Measurements from ENCODE around the gene PALM. TPM values are rescaled to one million over a fixed set of nuclear protein-coding genes. Genes with fewer than 3 reads are reported as not detected.

The PALM gene, protein sequence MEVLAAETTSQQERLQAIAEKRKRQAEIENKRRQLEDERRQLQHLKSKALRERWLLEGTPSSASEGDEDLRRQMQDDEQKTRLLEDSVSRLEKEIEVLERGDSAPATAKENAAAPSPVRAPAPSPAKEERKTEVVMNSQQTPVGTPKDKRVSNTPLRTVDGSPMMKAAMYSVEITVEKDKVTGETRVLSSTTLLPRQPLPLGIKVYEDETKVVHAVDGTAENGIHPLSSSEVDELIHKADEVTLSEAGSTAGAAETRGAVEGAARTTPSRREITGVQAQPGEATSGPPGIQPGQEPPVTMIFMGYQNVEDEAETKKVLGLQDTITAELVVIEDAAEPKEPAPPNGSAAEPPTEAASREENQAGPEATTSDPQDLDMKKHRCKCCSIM
- 10 to 100 TPM; 19.4 to 45.4 (median 24.2) TPM for total RNA-seq

DNA sequence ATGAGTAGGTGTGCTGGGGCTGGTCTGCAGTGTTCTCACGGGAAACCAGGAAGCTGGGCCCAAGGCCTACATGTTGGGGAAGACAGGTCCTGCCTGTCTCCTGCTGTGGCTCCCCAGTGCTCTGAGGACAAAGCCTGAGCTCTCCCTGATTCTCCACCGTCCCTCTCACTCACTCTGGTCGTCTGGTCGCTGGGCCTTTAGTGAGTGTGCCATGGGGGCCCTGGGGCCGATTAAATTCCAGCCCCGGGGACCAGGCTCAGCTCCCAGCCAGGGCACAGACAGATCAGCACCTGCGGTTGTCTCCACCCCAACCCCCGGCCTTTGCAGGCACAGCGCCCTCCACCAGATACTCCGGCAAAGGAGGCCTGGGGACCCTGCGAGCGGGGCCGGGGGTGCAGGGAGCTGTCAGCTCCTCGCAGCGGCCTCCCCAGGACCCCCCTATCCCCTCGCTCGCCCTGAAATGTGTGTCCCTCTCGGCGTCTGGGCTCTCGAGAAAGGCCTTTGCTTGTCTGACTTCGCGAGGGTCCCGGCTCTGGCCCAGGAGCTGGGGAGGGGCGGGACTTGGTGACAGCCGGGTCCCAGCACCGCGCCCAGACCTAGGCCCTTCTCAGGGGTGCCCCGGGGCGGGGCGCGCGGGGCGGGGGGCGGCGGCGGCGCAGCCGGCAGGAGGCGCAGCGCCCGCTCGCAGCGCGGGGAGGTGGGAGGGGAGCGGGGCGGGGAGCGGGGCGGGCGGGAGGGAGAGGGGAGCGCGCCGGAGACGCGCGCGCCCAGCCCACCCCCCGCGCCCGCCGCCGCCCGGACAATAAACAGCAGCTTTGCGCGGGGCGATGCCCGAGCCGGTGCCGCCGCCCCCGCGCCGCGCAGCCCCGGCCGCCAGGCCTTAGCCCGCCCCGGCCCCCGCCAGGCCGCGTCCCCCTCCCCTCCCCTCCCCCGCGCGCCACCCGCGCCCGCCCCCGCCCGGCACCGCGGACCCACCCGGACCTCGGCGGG is at the start of gene PALM:
Gene PALM, plus strand, starts transcription at position 782 of the 990 bp plus-strand sequence. CDS start 212 bp downstream, outside the sequence.
- Histone ChIP-seq H3K9me3 (no peaks in the 10 kb centered on the region), H3K27me3 (peaks cover 7% of the 10 kb centered on the region), H3K27ac (peak within 1 kb of the TSS; percentile 91), H3K4me3 (peak within 1 kb of the TSS; percentile 90), H3K36me3 (no peaks in the 10 kb centered on the region), H3K4me1 (peaks cover 46% of the 10 kb centered on the region)
- DNase-seq (ENCODE audit: low spot score in 2 of 2): no peak
- WGBS: 69% methylated on average over 2 of the region's 93 CpGs
- TF ChIP-seq, protein P1, sequence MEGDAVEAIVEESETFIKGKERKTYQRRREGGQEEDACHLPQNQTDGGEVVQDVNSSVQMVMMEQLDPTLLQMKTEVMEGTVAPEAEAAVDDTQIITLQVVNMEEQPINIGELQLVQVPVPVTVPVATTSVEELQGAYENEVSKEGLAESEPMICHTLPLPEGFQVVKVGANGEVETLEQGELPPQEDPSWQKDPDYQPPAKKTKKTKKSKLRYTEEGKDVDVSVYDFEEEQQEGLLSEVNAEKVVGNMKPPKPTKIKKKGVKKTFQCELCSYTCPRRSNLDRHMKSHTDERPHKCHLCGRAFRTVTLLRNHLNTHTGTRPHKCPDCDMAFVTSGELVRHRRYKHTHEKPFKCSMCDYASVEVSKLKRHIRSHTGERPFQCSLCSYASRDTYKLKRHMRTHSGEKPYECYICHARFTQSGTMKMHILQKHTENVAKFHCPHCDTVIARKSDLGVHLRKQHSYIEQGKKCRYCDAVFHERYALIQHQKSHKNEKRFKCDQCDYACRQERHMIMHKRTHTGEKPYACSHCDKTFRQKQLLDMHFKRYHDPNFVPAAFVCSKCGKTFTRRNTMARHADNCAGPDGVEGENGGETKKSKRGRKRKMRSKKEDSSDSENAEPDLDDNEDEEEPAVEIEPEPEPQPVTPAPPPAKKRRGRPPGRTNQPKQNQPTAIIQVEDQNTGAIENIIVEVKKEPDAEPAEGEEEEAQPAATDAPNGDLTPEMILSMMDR (IDR thresholded peaks at IDR 0.05): peak in 1 of 2 donors; percentile 31
- TF ChIP-seq POLR2A (IDR thresholded peaks at IDR 0.05): no peak

DNA sequence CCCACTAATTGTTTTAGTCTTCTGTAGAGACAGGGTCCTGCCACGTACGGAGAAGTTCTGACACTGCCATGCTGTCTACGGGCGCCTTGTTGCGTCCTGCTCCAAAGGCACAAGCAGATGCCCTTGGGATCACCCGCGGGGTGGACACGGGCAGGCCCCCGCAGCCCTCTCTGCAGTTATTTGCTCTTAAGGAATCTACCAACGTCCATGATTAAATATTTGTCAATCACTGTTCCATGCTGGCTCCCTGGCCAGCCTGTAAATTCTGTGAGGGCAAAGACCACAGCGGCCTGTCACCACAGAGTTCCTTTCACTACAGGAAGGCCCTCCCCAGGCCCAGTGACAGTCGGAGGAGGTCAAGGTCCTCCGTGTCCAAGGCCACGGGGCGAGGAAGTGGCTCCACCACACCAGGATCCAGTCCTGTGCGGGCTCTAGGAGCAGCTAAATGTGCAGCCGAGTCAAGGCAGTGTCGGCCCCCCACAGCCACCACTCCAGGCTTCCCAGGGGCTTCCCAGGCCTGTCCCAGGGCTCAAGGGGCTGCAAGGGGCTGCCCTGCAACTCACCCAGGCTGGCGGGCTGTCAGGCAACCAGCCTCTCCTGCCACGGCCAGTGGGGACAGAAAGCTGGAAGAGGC is 47.8 kb upstream of the PALM start:
- no peaks in the 10 kb centered on the region for H3K27me3 ChIP-seq
- H3K4me1 ChIP-seq: peaks cover 82% of the 10 kb centered on the region
- 31% methylated on average over 8 of the region's 20 CpGs for WGBS
- H3K4me3 ChIP-seq: peak overlapping the region; percentile 96
- TF ChIP-seq, protein P1 (IDR thresholded peaks at IDR 0.05): no peak
- TF ChIP-seq POLR2AphosphoS5 (IDR thresholded peaks at IDR 0.05) (no peak), POLR2A (IDR thresholded peaks at IDR 0.05) (no peak), EP300 (IDR thresholded peaks at IDR 0.05) (no peak)
- no peak for DNase-seq (ENCODE audit: low spot score in 2 of 2)
- H3K27ac ChIP-seq: peak overlapping the region; percentile 96
- no peaks in the 10 kb centered on the region for H3K9me3 ChIP-seq
- H3K36me3 ChIP-seq: peaks cover 11% of the 10 kb centered on the region

DNA sequence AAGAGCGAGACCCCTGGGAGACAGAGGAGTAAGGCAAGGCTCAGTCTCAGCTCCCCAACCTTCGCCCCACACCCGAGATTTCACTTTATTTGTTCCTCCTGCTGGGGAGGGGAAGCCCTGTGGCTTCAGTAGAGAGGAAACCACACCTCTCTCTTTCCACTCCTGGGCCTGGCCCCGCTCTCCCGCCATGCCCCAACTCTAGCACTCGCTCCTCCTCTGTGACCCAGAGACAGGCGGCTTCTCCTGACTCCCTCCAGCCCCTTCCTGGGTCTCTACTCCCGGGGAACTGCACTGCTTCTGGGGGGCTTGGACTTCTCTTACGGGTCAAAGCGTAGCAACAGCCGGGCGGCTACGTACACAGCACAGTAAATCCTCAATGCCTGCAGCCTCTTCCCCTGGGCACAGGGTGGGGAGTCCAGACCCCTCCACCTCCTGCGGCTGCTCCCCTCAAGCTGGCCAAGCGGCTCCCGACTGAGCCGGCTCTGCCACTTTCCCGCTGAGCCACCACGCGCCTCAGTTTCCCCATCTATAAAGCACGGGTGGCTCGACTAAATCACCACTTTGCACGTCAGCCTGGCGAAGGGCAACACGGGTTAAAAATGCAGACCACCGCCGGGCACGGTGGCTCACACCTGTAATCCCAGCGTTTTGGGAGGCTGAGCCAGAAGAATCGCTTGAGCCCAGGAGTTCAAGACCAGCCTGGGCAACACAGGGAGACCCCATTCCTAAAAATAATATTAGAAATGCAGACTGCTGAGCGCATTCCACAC is 47.1 kb upstream of the PALM start:
- Histone ChIP-seq H3K4me3 (peak overlapping the region; percentile 96), H3K27ac (peak overlapping the region; percentile 96), H3K9me3 (no peaks in the 10 kb centered on the region), H3K4me1 (peaks cover 76% of the 10 kb centered on the region), H3K36me3 (peaks cover 9% of the 10 kb centered on the region), H3K27me3 (no peaks in the 10 kb centered on the region)
- TF ChIP-seq POLR2A (IDR thresholded peaks at IDR 0.05): no peak
- TF ChIP-seq, protein P1 (IDR thresholded peaks at IDR 0.05): no peak
- TF ChIP-seq EP300 (IDR thresholded peaks at IDR 0.05): no peak
- TF ChIP-seq POLR2AphosphoS5 (IDR thresholded peaks at IDR 0.05): no peak
- 5% methylated on average over 28 of the region's 31 CpGs for WGBS
- no peak for DNase-seq (ENCODE audit: low spot score in 2 of 2)

DNA sequence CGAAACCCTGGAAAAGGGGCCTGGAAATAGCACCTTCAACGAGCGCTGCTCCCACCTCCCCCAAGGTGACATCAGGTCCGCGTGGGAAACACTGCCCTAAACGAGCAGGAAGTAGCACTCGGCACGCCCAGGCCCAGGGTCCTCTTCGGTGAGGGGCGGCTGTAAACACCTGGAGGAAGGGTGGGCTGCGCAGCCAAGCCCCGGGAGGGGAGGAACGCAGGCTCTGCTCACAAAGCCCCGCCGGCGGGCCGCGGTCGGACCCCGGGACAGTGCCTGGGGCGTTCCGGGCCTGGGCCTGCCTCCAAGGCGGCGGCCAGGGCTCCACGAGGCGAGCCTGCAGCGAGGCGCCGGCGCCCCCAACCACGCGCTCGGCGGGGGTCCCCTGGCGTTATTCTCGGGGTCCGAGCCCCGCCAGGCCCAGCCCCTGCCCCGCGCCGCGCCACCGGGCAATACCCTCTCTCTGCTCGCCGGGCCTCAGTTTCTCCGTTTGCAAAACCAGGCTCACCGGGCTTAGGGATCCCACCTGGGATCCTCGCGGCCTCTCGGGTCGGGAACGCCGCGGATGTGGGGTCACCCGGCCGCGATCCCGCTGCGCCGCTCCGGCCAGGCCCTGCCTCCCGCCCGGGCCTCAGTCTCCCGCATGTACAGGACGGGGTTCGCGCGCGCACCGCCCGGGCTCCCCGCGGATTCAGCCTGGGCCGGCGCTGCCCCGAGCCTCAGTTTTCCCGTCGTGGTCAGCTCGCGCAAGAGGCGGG is 46.4 kb upstream of the PALM start:
- H3K4me1 ChIP-seq: peaks cover 68% of the 10 kb centered on the region

More for the DNA sequence above, 46.4 kb upstream of the PALM start:
- DNase-seq (ENCODE audit: low spot score in 2 of 2): no peak
- TF ChIP-seq, protein P1 (IDR thresholded peaks at IDR 0.05): no peak
- TF ChIP-seq POLR2AphosphoS5 (IDR thresholded peaks at IDR 0.05): no peak
- no peak for TF ChIP-seq EP300 (IDR thresholded peaks at IDR 0.05)
- TF ChIP-seq POLR2A (IDR thresholded peaks at IDR 0.05): no peak
- peak overlapping the region; percentile 96 for H3K4me3 ChIP-seq
- H3K27me3 ChIP-seq: no peaks in the 10 kb centered on the region
- H3K9me3 ChIP-seq: no peaks in the 10 kb centered on the region
- WGBS: no CpG with 5 or more reads among the region's 81 CpGs
- H3K36me3 ChIP-seq: peaks cover 2% of the 10 kb centered on the region
- H3K27ac ChIP-seq: peak overlapping the region; percentile 96

Data from suprapubic skin (tissue), 4 donors.